ENCODE data around the gene TMBIM4.
A peak's percentile ranks its signal among the peaks of the same experiment; 100 is the strongest.
"Not testable (repeated sequence)": the region's sequence is repeated elsewhere in the genome, so short reads cannot be mapped to it uniquely, and the experiment has no call there.

TMBIM4 gene, protein sequence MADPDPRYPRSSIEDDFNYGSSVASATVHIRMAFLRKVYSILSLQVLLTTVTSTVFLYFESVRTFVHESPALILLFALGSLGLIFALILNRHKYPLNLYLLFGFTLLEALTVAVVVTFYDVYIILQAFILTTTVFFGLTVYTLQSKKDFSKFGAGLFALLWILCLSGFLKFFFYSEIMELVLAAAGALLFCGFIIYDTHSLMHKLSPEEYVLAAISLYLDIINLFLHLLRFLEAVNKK

DNA sequence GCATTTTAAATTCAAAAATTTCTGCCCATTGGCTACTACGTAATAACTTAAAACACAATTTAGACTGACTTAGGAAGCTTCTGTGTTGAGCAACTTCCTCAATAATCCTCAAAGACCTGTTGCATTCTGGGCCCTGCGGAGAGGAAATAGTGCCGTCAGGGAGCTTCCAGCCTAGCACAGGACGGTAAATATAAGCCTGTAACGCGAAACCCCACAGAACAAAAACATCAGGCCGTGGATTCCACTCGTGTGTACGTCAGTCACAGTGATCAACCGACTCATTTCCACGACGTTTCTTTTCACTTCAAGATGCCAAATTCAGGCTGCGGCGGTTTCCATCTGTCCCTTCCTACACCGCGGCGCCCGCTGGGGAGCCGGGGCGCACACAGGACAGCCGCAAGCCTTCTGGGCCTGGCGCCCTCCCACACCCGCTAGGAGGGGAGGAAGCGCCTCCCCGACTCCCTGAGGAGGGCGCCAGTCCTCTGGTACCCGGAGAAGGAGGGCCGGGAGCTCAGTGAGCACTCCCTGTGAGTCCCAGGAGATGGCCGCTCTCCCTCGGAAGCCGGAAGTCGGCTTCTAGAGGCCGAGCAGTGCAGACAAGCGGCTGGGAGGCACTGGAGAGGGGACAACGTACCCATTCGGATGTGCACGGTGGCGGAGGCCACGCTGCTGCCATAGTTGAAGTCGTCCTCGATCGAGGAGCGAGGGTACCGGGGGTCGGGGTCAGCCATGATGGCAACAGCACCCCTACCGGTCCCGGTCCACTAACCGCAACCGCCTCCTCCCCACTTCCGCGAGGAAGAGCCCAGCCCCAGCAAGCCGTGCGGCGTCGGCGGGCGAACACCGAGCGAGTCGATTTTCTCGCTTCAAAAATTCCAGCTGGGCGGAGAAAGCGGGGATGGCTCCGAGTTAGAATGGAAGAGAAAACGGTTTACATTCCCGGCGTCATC is at the start of gene TMBIM4:
TSS of gene TMBIM4 (minus strand) at position 776 of the 950 bp plus-strand sequence. CDS start at position 731, 45 bp downstream.
- TF ChIP-seq, protein P1, sequence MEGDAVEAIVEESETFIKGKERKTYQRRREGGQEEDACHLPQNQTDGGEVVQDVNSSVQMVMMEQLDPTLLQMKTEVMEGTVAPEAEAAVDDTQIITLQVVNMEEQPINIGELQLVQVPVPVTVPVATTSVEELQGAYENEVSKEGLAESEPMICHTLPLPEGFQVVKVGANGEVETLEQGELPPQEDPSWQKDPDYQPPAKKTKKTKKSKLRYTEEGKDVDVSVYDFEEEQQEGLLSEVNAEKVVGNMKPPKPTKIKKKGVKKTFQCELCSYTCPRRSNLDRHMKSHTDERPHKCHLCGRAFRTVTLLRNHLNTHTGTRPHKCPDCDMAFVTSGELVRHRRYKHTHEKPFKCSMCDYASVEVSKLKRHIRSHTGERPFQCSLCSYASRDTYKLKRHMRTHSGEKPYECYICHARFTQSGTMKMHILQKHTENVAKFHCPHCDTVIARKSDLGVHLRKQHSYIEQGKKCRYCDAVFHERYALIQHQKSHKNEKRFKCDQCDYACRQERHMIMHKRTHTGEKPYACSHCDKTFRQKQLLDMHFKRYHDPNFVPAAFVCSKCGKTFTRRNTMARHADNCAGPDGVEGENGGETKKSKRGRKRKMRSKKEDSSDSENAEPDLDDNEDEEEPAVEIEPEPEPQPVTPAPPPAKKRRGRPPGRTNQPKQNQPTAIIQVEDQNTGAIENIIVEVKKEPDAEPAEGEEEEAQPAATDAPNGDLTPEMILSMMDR (IDR thresholded peaks at IDR 0.05; ENCODE audit: low read length, missing control alignments), result peak; percentile 37
- peak; percentile 97 for DNase-seq (ENCODE audit: low read depth)
- H3K4me3 ChIP-seq (replicated peaks; ENCODE audit: low read depth, low read length), result peak within 1 kb of the TSS; percentile 82

GRCh38 chr12:66217342-66217917 is 47.6 kb upstream of the TMBIM4 start:
- H3K4me3 ChIP-seq (replicated peaks; ENCODE audit: low read depth, low read length), result no peak overlapping the region
- TF ChIP-seq, protein P1 (IDR thresholded peaks at IDR 0.05; ENCODE audit: low read length, missing control alignments), result no peak
- DNase-seq (ENCODE audit: low read depth), result peak; percentile 45

DNA sequence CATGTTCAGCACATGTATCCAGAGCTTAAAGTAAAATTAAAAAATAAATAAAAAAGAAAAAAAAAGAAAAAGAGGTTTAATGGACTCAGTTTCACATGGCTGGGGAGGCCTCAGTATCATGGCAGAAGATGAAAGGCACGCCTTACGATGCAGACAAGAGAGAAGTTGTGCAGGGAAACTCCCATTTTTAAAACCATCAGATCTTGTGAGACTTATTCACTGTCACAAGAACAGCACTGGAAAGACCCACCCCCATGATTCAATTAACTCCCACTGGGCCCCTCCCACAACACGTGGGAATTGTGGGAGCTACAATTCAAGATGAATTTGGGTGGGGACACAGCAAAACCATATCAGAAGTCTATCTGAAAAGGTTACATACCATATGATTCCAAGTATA is 43.2 kb upstream of the TMBIM4 start:
- not testable (repeated sequence) for DNase-seq (ENCODE audit: low read depth); H3K4me3 ChIP-seq (replicated peaks; ENCODE audit: low read depth, low read length)

DNA sequence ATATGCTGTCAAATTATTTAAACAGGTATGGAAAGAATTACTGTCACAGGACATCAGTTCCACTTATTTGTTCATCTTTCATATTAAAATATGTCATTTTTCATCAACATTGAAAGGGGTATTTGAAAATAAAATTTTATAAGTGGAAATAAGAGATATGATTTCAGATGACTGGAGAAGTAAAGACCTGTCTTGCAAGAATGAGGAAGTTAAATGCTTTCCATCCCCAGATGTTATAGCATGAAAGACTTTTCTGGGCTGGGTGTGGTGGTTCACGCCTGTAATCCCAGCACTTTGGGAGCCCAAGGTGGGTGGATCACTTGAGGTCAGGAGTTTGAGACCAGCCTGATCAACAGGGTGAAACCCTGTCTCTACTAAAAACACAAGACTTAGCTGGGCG is 41.8 kb upstream of the TMBIM4 start:
- not testable (repeated sequence) for H3K4me3 ChIP-seq (replicated peaks; ENCODE audit: low read depth, low read length); DNase-seq (ENCODE audit: low read depth)

GRCh38 chr12:66210840-66211239 is 41.0 kb upstream of the TMBIM4 start:
- DNase-seq (ENCODE audit: low read depth), result peak; percentile 29
- TF ChIP-seq, protein P1 (IDR thresholded peaks at IDR 0.05; ENCODE audit: low read length, missing control alignments), result no peak
- H3K4me3 ChIP-seq (replicated peaks; ENCODE audit: low read depth, low read length), result no peak overlapping the region

DNA sequence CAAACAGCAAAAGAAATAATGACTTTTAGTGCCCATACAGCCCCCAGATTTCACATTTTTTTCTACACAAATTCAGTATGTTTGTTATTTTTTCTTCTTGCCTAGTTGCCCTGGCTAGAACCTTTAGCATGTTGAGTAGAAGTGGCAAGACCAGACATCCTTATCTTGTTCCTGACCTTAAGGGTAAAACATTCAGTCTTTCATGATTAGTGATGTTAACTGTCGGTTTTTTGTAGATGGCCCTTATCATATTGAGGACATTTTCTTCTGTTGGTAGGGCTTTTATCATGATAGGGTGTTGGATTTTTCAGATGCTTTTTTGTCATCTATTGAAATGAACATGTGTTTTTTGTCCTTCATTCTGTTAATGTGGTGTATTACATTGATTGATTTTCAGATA is 36.3 kb upstream of the TMBIM4 start:
- TF ChIP-seq, protein P1 (IDR thresholded peaks at IDR 0.05; ENCODE audit: low read length, missing control alignments), result no peak
- no peak for DNase-seq (ENCODE audit: low read depth)
- H3K4me3 ChIP-seq (replicated peaks; ENCODE audit: low read depth, low read length), result no peak overlapping the region

GRCh38 chr12:66203820-66204219 is 34.0 kb upstream of the TMBIM4 start:
- TF ChIP-seq, protein P1 (IDR thresholded peaks at IDR 0.05; ENCODE audit: low read length, missing control alignments), result no peak
- DNase-seq (ENCODE audit: low read depth), result no peak
- H3K4me3 ChIP-seq (replicated peaks; ENCODE audit: low read depth, low read length), result no peak overlapping the region
